GM18498 (cell line): Measurements from ENCODE around the gene SLCO6A1.

Source experiments
- ATAC-seq: cut with Tn5 transposase; IDR thresholded peaks from one replicate; pipeline ENCODE4 v1.9.1; 2021; ENCODE audit warnings: mild to moderate bottlenecking, moderate library complexity; ENCODE audit not compliant: unreplicated experiment

SLCO6A1 gene

DNA sequence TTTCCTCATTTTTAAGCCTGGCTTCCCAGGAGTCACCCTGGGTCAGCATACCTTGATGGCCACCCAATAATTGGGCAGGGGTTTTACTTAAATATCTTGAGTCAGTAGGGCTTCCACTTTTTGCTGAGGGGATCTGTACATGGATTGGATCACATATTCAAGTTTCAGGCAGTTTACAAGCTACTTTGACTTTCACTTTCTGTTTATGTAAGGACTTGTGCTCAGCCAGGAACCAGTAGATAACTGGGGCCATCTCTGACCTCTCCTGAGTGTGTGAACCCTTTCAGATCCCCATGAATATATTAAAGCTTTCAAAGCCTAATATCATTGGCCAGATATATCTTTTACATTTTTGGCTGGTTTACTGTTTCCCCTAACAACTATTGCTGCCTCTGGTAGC, 45.1 kb downstream of the SLCO6A1 start:
- peak; percentile 94 for ATAC-seq

DNA sequence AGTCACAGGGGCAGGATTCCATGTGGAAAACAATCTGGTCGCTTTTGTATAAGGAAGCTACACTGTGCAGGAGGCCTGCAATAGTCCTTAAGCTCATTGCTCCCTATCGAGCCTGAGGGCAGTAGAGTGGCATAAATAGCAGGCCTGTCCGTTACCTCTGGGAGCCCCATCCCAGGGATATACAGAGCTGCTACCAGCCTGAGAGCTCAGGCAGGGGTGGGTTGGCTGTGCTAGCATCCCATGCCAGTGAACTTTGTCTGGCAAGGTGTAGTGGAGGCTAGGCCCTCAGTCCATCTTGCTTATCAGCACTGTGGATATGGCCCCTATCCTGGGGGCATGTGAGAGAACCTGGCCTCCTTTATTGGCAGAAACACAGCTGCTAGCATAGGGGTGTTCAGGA, 47.7 kb downstream of the SLCO6A1 start:
- ATAC-seq, result no peak

DNA sequence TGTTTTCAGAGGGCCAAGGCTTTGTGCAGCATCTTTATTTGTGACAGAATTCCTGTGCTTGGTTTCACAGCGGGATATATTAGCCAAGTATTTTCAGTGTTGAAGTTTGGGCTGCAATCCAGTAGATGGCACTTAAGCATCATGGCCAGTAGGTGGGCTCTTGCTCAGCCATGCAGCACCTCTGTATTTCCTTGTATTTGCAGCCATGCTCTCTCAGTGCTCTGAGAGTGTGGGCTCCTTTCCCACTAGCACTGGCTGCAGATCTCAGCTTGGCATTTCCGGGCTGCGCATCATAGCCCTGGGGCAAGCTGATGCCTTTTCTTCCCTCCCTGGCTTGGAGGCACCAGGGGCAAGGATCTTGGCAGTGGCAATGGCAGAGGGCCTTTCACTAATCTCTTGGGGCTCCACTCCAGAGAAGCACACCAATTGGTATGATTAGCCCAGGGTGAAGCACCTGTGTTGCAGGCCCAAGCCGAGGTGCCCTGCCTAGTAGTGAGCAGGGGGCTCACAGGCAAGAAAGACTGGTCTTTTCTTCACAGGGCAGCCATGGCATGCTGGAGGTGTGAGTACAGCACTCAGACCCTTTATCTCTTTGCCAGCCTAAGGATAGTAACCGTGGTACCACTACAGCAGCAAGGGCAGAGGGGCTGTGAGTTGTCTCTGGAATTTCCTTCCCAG, 48.3 kb downstream of the SLCO6A1 start:
- ATAC-seq, result no peak

DNA sequence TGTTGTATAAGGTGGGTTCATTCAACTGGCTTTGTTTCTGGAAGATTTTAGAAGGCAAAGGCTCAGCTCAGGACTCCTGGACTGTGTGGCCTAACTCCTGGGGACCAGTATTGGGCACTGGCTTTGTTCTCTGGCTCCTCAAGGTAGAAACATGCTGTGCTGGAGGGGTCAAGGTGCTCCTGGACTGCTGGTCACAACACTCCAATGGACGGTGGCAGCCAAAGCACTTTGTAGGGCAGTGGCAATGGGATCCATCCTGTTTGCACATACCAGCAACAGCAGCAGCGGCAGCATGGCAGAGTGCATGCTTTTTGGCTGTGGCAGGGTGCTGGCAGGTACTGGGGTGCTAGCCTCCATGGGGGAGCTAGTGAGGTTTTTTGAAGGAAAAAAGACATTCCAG, 65.3 kb downstream of the SLCO6A1 start:
- no peak for ATAC-seq

DNA sequence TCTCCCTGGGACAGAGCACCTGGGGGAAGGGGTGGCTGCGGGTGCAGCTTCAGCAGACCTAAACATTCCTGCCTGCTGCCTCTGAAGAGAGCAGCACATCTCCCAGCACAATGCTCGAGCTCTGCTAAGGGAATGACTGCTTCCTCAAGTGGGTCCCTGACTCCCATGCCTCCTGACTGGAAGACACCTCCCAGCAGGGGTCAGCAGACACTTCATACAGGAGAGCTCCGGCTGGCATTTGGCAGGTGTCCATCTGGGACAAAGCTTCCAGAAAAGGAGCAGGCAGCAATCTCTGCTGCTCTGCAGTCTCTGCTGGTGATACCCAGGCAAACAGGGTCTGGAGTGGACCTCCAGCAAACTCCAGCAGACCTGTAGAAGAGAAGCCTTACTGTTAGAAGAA, 77.2 kb downstream of the SLCO6A1 start:
- no peak for ATAC-seq

DNA sequence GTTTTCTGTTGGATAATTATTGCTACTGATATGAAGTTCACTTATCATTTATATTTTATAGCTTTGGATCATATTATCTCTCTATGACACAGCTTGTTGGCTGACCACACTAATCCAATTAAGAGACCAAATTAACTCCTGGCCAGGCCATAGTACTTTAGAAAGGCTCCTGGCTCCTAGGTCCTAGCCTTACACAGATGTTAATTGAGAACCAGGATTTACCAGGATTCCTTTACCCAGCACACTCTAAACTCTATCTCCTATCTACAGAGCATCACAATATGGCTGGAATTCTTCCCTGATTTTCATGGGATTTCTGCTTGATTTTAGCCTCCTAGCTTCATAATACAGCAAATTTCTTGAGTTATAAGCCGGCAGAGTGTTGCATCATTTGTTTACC, 80.3 kb downstream of the SLCO6A1 start:
- no peak for ATAC-seq

DNA sequence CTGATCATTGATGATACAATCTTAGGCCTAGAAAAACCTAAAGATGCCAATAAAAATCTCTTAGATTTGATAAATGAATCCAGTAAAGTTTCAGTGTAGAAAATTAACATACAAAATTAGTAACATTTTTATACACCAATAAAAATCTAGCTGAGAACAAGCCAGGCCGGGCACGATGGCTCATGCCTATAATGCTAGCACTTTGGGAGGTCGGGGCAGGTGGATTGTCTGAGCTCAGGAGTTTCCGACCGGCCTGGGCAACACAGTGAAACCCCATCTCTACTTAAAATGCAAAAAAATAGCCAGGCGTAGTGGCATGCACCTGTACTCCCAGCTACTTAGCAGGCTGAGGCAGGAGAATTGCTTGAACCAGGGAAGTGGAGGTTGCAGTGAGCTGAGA, 84.4 kb downstream of the SLCO6A1 start:
- ATAC-seq, result no peak

DNA sequence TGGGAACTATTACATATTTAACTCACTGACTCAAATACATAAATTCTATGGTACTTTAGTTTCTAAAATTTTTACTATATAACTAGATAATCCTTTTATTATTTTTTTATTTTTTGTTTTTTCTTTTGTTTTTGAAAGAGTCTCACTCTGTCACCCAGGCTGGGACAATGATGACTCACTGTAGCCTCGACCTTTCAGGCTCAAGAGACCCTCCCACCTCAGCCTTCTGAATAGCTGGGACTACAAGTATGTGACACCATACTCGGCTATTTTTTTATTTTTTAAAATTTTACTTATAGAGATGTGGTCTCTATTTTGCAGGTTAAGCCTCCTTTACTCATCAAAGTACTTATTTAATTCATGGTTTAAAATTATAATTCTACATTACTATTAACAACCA, 110.6 kb downstream of the SLCO6A1 start:
- ATAC-seq, result no peak

DNA sequence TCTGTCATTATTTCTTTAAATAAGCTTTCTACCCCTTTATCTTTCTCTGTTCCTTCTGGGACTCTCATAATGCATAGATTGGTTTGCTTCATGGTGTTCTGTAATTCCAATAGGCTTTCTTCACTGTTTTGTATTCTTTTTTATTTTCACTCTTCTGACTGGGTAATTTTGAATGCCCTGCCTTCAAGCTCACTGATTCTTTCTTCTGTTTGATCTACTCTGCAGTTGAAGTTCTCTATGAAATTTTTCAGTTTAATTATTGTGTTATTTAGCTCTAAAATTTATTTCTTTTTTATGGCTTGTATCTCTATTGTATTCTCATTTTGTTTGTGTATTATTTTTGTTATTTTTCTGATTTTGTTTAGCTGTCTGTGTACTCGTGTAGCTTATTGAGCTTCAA, 113.4 kb downstream of the SLCO6A1 start:
- ATAC-seq, result no peak

DNA sequence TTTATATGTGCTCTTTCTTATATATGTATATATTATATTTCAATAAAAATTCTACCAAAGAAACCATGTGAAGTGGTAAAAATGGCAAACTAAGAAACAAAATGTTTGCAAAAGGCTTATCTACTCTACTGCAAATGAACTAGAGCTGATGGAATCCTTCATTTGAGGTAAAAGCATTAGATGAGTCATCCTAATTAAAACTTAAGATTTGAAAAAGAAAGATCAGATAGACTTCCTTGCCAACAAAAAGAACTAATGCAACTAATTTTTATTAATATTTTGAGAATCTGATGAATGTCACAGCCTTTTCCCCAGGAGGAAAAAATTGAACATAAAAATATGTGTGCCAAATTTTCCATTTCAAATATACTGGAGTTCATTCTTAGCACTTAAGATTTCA, 118.6 kb downstream of the SLCO6A1 start:
- no peak for ATAC-seq

DNA sequence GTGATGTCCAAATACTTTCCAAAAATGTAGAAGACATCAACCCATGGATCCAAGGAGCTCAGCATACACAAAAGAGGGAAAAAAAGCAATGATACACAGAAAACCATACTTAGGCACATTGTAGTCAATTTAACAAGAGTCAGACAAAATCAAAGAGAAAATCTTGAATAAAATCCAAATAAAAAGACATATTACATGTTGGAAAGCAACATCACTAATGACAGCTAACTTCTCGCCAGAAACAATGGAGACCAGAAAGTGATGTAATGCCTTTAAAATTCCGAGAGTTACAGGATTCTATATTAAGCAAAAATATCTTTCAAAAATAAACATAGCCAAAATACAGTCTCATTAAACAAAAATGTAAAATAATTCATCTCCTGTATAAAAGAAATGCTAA, 122.9 kb downstream of the SLCO6A1 start:
- no peak for ATAC-seq

DNA sequence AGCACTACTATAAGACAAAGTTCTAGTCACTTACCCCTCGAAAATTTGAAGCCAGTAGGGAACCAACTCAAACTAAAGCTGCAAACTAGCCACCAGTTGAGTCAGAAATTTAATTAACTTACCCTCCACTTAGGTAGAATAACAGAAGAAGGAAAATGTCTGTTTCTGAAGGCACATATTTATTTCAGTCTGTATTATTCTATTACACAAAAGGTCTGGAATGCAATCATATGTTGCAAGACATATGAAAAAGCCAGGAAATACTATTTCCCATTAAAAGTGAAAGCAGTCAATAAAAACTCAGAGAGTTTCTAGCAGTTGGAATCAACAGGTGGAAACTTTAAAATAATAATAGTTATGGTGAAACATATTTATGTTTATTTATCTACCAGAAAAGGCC, 123.5 kb downstream of the SLCO6A1 start:
- ATAC-seq, result no peak

DNA sequence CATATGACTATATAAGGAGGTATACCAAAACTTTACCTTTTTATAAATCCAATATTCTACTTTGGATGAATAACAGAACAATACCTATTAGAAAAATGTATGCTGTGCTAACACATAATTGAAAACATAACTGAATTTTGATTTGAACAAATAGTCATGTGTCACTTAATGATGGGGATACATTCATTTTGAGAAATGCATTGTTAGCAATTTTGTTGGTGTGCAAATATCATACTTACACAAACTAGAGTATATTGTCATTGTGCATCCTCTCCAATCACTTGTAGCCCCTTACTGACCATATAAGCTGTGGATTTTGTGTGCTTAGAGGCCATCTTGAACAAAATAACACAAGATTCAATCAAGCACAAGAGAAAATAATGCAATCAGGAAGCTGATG, 130.4 kb downstream of the SLCO6A1 start:
- no peak for ATAC-seq

DNA sequence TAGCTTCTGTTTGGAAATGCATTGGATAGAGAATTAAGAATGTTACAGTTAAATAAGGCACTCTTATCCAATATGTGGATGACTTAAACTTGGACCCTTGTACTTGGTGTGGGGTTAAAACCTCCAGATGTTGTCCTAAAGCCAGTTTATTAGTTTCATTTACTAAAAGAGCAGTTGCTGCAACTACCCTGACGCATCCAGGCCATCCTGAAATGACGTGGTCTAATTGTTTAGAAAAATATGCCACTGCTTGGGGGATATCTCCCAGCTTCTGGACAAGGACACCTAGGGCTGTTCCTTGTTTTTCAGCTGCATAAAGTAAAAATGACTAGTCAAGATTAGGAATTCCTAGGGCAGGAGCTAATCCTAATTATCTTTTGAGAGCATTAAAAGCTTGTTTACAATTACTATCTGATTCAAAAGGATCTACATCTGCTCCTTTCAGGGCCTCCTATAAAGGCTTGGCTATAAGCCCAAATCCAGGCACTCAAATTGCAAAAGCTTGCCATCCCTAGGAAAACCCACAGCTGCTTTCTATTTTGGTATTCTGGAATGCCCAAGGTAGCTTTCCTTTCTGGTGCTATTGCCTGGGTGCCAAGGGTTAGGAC, 157.0 kb downstream of the SLCO6A1 start:
- ATAC-seq, result no peak

DNA sequence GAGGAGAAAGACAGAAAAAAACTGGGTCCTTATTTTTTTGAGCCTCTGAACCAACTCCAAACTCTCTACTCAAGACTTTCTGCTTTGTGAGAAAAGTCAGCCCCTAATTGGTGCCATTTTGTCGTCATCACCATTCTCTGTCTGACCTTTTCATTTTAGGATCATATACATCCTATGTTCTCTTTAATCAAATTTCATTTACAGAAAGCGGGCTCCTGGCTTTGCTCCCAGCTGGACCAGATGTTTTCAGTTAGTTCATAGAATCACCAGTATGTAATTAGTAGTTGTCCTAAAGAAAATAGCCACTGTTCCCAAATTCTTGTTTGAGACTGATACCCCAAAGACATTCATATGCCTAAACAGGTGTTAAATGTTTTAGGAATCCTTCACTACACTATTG, 174.1 kb downstream of the SLCO6A1 start:
- ATAC-seq, result no peak
